GM18502 (cell line): ENCODE results near the gene VPS29.

ENCODE experiments used
- ATAC-seq: cut with Tn5 transposase; IDR thresholded peaks from one replicate; pipeline ENCODE4 v1.9.1; 2021; ENCODE audit warnings: mild to moderate bottlenecking; ENCODE audit not compliant: unreplicated experiment, poor library complexity

The VPS29 gene

DNA sequence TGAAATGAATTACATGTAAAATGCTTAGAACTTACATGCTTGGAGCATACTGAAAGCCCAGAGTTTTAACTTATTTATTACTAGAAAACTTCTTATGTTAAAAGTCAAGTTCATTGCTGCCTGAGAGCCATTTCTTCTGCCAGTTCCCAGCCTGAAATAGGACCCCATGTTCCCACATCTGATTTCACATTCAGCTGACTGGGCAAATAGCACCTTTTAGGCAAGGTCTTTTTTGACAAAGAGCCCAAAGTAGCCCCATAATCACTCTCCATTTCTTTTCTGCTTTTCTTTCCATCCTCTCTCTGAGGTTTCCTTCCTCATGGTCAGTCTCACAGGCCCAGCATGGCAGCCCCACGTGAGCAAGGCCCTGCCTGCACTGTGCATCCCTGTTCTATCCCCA lies 50.6 kb downstream of the VPS29 start:
- ATAC-seq, result no peak

DNA sequence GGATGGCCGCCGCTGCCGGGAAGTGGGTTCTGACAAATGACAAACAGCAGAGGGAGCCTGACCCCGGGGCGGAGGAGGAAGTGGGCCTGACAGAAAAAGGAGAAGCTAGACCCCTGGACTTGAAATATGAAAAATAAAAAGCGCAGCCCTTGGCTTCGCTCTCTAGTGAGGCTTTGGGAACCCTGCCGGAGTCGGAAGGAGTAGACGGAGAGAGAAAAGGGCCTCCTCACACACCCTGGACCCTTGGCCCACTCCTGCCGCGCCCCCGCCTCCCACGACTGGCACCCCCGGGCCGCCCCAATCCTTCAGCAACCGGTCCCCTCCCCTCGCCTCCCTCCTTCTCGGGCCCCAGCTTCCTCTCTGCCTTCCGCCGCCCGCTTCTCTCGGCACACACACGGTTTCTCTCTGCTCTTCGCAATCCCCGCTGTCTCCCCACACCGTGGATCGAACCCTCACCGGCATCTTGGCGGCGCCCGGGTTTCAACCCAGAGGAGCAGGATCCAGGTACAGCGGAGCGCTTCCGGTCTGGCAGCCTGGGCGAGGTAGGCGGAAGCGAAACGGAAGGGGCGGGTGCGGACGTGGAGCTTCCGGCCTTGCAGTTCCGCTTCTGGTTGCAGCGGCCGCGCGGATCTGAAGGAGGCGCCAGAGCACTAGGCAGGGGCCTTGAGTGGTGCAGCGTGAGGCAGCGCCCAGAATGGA lies 52.0 kb downstream of the VPS29 start, which contains the start of gene ARPC3:
TSS of gene ARPC3 (minus strand) at position 539 of the 699 bp plus-strand sequence. CDS start at position 462, 77 bp downstream.
- ATAC-seq, result peak; percentile 90

DNA sequence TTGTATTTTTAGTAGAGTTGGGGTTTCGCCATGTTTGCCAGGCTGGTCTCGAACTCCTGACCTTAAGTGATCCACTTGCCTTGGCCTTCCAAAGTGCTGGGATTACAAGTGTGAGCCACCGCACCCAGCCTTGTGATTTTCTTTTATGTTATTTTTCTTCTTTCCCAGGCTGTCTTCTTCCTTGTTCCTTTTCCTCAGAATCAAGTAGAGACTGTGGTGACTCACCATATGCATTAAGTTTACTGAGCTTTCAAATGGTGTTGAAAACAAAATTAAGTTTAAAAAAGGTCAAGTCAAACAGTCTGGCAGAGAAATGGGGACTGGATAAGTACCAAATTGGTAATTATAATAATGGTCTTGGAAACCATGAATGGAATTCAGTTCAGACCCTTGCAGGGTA lies 57.5 kb downstream of the VPS29 start:
- no peak for ATAC-seq
